Fibroblast of lung (primary cell): ENCODE measurements around the gene RPLP2. TPM values are rescaled to one million over a fixed set of nuclear protein-coding genes. Genes with fewer than 3 reads are reported as not detected.

Experiments
- DNase-seq, 2 donors: peaks; one replicate each; pipeline versions ENCODE4 v3.0.0 to v3.0.0-alpha.2; 2010; ENCODE audit warnings: low read depth in 2 of 2
- H2AFZ ChIP-seq: 2 replicates; pipeline ENCODE4 v1.5.1; 2012; ENCODE audit warnings: low read length, control low read depth, inconsistent platforms
- H3K27ac ChIP-seq: 2 replicates; pipeline ENCODE4 v1.5.1; 2011; ENCODE audit warnings: low read length, control low read depth; ENCODE audit not compliant: insufficient read depth
- H3K27me3 ChIP-seq: 2 replicates; pipeline ENCODE4 v1.5.1; 2011; ENCODE audit warnings: mild to moderate bottlenecking, low read length; ENCODE audit not compliant: control insufficient read depth, insufficient read depth
- H3K36me3 ChIP-seq: 2 replicates; pipeline ENCODE4 v1.5.1; 2011; ENCODE audit warnings: low read length; ENCODE audit not compliant: control insufficient read depth, insufficient read depth
- H3K4me1 ChIP-seq: 2 replicates; pipeline ENCODE4 v1.5.1; 2011; ENCODE audit warnings: low read length; ENCODE audit not compliant: control insufficient read depth, insufficient read depth; ENCODE audit errors: extremely low read depth
- H3K4me2 ChIP-seq: 2 replicates; pipeline ENCODE4 v1.5.1; 2011; ENCODE audit warnings: low read length, control low read depth; ENCODE audit not compliant: insufficient read depth; ENCODE audit errors: extremely low read depth
- H3K4me3 ChIP-seq, 4 experiments: fragments of 200-600 bp in 1 of 4; sonication (generic) in 1 of 4; replicated peaks in 1 of 4; 2 replicates each; pipeline ENCODE4 v1.5.1; 2011 to 2016; ENCODE audit warnings: low read length in 4 of 4, low read depth in 3 of 4, mild to moderate bottlenecking in 3 of 4, control low read depth in 2 of 4, inconsistent platforms in 1 of 4, mixed read lengths in 1 of 4; ENCODE audit not compliant: insufficient read depth in 1 of 4; ENCODE audit errors: control extremely low read depth in 1 of 4
- H3K79me2 ChIP-seq: 2 replicates; pipeline ENCODE4 v1.5.1; 2012; ENCODE audit warnings: mild to moderate bottlenecking, low read length, inconsistent platforms; ENCODE audit not compliant: control insufficient read depth, insufficient read depth
- H3K9ac ChIP-seq: 2 replicates; pipeline ENCODE4 v1.5.1; 2011; ENCODE audit warnings: mild to moderate bottlenecking, low read length, control low read depth; ENCODE audit not compliant: insufficient read depth
- H3K9me3 ChIP-seq: 2 replicates; pipeline ENCODE4 v1.5.1; 2012; ENCODE audit warnings: low read depth, low read length; ENCODE audit not compliant: control insufficient read depth, insufficient read depth
- H4K20me1 ChIP-seq: 2 replicates; pipeline ENCODE4 v1.5.1; 2011; ENCODE audit warnings: low read length; ENCODE audit not compliant: control insufficient read depth, insufficient read depth; ENCODE audit errors: extremely low read depth
- EZH2 ChIP-seq: IDR thresholded peaks from 2 replicates; pipeline ENCODE4 v1.5.1; 2012; ENCODE audit warnings: low read length, control low read depth, mild to moderate bottlenecking; ENCODE audit errors: missing control alignments
- polyA plus RNA-seq, 2 donors: library from polyadenylated mRNA; depleted of rRNA in 1 of 2; stranded (reverse) in 1 of 2; unstranded in 1 of 2; fragments of >200 nt; gene quantifications; 2 replicates each; pipeline ENCODE4 v1.2.1, GENCODE V29; 2011 to 2012; ENCODE audit warnings: missing spikeins in 1 of 2
- total RNA-seq: library from RNA; depleted of rRNA; stranded (reverse); fragments of >200 nt; gene quantifications from 2 replicates; pipeline ENCODE4 v1.2.1, GENCODE V29; 2014
- TF ChIP-seq, protein P1 (sequence below), 2 donors: IDR thresholded peaks in 1 of 2; conservative IDR thresholded peaks in 1 of 2; 1 replicate in 1 of 2; 2 replicates in 1 of 2; pipeline ENCODE4 v1.5.1; 2011 to 2012; ENCODE audit warnings: low read length in 2 of 2, control low read depth in 1 of 2, inconsistent platforms in 1 of 2, low read depth in 1 of 2, mild to moderate bottlenecking in 1 of 2

Gene RPLP2
- total and polyA plus RNA-seq, 2 donors (not counting 1 experiment from before 2014, with no cell fraction given): 294 to 741 TPM

DNA sequence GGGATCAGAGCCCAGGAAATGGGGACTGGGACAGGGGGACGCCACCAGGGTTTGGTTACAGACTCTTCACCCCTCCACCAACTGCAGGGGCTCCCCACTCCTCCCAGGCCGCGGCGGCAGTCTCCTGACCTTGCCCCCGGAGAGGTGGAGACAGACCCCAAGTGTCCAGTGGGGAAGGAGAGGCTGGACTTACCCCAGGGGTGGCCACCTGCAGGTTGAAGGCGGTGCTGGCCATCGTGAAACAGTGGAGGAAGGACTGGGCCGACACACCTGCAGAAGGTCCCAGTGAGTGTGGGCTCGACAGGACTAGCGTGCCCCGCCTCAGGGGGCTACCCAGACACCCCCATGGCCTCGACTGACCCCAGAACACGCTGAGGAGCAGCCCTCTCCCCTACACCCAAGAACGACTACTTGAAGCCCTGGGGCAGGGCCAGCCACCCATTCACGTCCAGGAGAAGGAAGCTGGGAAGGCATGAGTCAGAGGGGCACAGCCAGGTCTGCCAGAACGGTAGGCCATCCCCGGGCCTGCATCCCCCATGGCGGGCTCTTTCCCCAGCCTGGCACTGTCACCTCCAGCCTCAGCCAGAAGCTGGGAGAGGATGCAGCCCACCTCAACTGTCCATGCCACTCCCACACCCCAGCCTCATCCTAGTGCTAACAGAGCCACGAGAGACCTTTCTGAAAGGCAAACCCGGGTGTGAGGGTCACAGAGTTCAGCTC is 34.7 kb upstream of the RPLP2 start:
- Histone ChIP-seq H3K9ac (no peak overlapping the region), H3K4me3 (peak overlapping the region in 3 of 4 experiments; percentile 0 to 78 (median 67)), H4K20me1 (no peaks in the 10 kb centered on the region), H3K79me2 (peaks cover 70% of the 10 kb centered on the region), H2AFZ (no peak overlapping the region), H3K4me1 (no peaks in the 10 kb centered on the region), H3K9me3 (no peaks in the 10 kb centered on the region), H3K27ac (peak overlapping the region; percentile 0), H3K4me2 (peak overlapping the region; percentile 64), H3K36me3 (peaks cover 31% of the 10 kb centered on the region), H3K27me3 (no peaks in the 10 kb centered on the region)
- peak in 1 of 2 donors; percentile 61 for DNase-seq
- no peak for TF ChIP-seq EZH2
- TF ChIP-seq, protein P1, sequence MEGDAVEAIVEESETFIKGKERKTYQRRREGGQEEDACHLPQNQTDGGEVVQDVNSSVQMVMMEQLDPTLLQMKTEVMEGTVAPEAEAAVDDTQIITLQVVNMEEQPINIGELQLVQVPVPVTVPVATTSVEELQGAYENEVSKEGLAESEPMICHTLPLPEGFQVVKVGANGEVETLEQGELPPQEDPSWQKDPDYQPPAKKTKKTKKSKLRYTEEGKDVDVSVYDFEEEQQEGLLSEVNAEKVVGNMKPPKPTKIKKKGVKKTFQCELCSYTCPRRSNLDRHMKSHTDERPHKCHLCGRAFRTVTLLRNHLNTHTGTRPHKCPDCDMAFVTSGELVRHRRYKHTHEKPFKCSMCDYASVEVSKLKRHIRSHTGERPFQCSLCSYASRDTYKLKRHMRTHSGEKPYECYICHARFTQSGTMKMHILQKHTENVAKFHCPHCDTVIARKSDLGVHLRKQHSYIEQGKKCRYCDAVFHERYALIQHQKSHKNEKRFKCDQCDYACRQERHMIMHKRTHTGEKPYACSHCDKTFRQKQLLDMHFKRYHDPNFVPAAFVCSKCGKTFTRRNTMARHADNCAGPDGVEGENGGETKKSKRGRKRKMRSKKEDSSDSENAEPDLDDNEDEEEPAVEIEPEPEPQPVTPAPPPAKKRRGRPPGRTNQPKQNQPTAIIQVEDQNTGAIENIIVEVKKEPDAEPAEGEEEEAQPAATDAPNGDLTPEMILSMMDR (conservative IDR thresholded peaks at IDR 0.05 in 1 of 2, IDR thresholded peaks at IDR 0.05 in 1 of 2; ENCODE audit: low read depth in 1 of 2, low read length in 2 of 2): no peak

DNA sequence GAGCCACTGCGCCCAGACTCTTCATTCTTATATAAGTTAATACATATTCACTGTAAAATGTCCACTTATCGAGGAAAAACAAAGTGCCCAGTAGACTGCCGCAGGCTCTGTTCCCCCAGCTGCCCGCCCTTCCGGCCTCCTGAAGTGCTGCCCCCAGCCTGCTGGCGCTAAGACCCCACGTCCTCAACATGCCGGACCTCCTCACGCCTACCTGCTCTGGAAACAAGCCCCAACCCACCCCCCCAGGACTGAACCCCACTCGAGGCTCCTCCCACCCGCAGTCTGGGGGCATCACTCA is 33.6 kb upstream of the RPLP2 start:
- peak overlapping the region; percentile 83 for H3K9ac ChIP-seq
- peak overlapping the region; percentile 67 to 95 (median 84) for H3K4me3 ChIP-seq
- peaks cover 67% of the 10 kb centered on the region for H3K79me2 ChIP-seq
- H3K27ac ChIP-seq: peak overlapping the region; percentile 69
- H3K4me2 ChIP-seq: peak overlapping the region; percentile 92
- no peak for TF ChIP-seq EZH2
- TF ChIP-seq, protein P1 (conservative IDR thresholded peaks at IDR 0.05 in 1 of 2, IDR thresholded peaks at IDR 0.05 in 1 of 2; ENCODE audit: low read depth in 1 of 2, low read length in 2 of 2): no peak
- no peaks in the 10 kb centered on the region for H3K9me3 ChIP-seq
- no peak overlapping the region for H2AFZ ChIP-seq
- no peaks in the 10 kb centered on the region for H3K4me1 ChIP-seq
- H3K36me3 ChIP-seq: peaks cover 22% of the 10 kb centered on the region
- H4K20me1 ChIP-seq: no peaks in the 10 kb centered on the region
- H3K27me3 ChIP-seq: no peaks in the 10 kb centered on the region
- no peak for DNase-seq

DNA sequence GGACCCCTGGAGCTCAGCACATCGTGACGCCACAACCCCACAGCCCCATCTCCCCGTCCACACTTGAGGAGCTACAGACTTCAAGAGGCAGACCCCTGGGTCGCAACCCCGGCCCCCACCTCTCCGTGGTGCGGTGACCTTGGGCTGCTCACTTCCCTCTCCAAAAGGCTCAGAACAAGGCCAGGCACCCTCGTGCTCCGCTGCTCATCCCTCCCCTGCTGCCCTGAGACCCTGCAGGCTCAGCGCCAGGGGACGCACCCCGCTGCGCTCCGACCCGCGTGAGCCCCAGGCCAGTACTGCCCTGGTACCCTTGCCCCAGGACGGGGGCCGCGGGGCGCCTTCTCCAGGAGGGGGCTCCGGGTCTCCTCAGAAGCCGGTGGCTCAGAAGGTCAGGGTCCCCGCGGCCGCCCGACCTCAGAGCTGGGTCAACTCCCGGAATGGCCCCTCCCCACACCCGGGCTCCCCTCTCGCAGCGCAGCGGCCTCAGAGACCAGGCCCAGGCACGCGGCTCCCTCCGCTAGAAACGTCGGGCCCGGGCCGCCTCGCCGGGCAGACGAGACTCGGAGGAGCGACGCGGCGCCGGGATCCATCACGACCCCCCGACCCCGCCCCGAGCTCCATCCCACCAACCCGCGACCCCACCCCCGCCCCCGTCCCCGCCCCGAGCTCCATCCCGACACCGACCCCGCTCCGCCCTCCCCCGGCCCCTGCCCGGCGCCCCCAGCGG is 33.0 kb upstream of the RPLP2 start:
- no peaks in the 10 kb centered on the region for H3K4me1 ChIP-seq
- peaks cover 19% of the 10 kb centered on the region for H3K36me3 ChIP-seq
- H3K4me2 ChIP-seq: peak overlapping the region; percentile 92
- DNase-seq: no peak
- no peak overlapping the region for H2AFZ ChIP-seq
- H3K4me3 ChIP-seq: peak overlapping the region; percentile 67 to 95 (median 84)
- no peaks in the 10 kb centered on the region for H4K20me1 ChIP-seq
- TF ChIP-seq, protein P1 (conservative IDR thresholded peaks at IDR 0.05 in 1 of 2, IDR thresholded peaks at IDR 0.05 in 1 of 2; ENCODE audit: low read depth in 1 of 2, low read length in 2 of 2): no peak
- no peak for TF ChIP-seq EZH2
- no peaks in the 10 kb centered on the region for H3K27me3 ChIP-seq
- peak overlapping the region; percentile 69 for H3K27ac ChIP-seq
- peak overlapping the region; percentile 83 for H3K9ac ChIP-seq
- no peaks in the 10 kb centered on the region for H3K9me3 ChIP-seq
- H3K79me2 ChIP-seq: peaks cover 63% of the 10 kb centered on the region
